K562 (cell line): ENCODE data around the gene SULT1A1.
"Not testable (repeated sequence)": the region's sequence is repeated elsewhere in the genome, so short reads cannot be mapped to it uniquely, and the experiment has no call there.

Experiments used
- EP300 ChIP-seq: IDR thresholded peaks from 2 replicates; pipeline ENCODE4 v1.6.1; 2012; ENCODE audit warnings: low read length, improper control_type of control experiment
- HDAC6 ChIP-seq: IDR thresholded peaks from 2 replicates; pipeline ENCODE4 v1.6.1; 2012; ENCODE audit warnings: low read depth, mild to moderate bottlenecking, control low read depth, inconsistent platforms, low read length, moderate library complexity
- JUN ChIP-seq, 2 experiments: sonication (generic) in 1 of 2; formaldehyde crosslinking in 1 of 2; IDR thresholded peaks; 2 replicates each; pipeline versions ENCODE4 v1.6.1 to v1.8.0; 2012 to 2022; ENCODE audit warnings: borderline replicate concordance in 2 of 2, mild to moderate bottlenecking in 2 of 2, improper control_type of control experiment in 1 of 2, low read depth in 1 of 2, low read length in 1 of 2, missing genetic modification reagents in 1 of 2
- SIN3B ChIP-seq: fragments of 450-650 bp; IDR thresholded peaks from 2 replicates; pipeline ENCODE4 v1.6.1; 2017; ENCODE audit warnings: low read depth, mild to moderate bottlenecking, moderate library complexity
- SP1 ChIP-seq: sonication (generic); formaldehyde crosslinking; IDR thresholded peaks from 2 replicates; pipeline ENCODE4 v1.8.1; 2022; ENCODE audit warnings: mild to moderate bottlenecking, missing genetic modification reagents
- TCF7L2 ChIP-seq: fragments of 150-350 bp; IDR thresholded peaks from 2 replicates; pipeline ENCODE4 v1.6.1; 2016; ENCODE audit warnings: low read depth, mild to moderate bottlenecking, low read length, moderate library complexity
- ZBTB8A ChIP-seq: fragments of 450-650 bp; IDR thresholded peaks from 2 replicates; pipeline ENCODE4 v1.6.1; 2018; ENCODE audit warnings: mild to moderate bottlenecking, moderate library complexity; ENCODE audit not compliant: partially characterized antibody
- ZC3H4 ChIP-seq: sonication (generic); formaldehyde crosslinking; IDR thresholded peaks from 2 replicates; pipeline ENCODE4 v1.9.0; 2021; ENCODE audit warnings: missing genetic modification reagents, borderline replicate concordance
- ZEB2 ChIP-seq: fragments of 450-650 bp; IDR thresholded peaks from 2 replicates; pipeline ENCODE4 v1.6.1; 2016
- ZNF232 ChIP-seq: sonication (generic); formaldehyde crosslinking; IDR thresholded peaks from 2 replicates; pipeline ENCODE4 v1.8.0; 2022; ENCODE audit warnings: mild to moderate bottlenecking, missing genetic modification reagents
- TF ChIP-seq, protein P1 (sequence below): fragments of 450-650 bp; formaldehyde crosslinking; IDR thresholded peaks from 2 replicates; pipeline ENCODE4 v1.4.0; 2020; ENCODE audit warnings: mild to moderate bottlenecking, moderate library complexity

DNA sequence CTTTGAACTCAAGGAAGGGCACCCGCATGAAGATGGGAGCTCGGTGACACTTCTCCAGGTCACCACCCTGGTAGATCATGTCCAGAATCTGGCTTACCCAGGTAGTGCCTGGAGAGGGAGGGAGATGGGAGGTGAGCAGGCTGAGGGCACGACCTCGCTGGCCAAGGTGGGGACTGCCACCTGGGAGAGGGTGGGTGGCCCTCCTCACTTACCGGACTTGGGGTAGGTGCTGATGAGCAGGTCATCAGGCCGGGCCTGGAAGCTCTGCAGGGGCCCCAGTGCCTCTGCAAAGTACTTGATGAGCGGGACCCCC is 1.4 kb downstream of the SULT1A1 start:
- not testable (repeated sequence) for TF ChIP-seq EP300; TCF7L2; HDAC6; SIN3B; SP1 (CRISPR knock-in tag); ZEB2; ZNF232 (CRISPR knock-in tag); ZBTB8A; JUN (IDR thresholded peaks at IDR 0.05; ENCODE audit: borderline replicate concordance, low read depth, low read length); JUN (CRISPR knock-in tag; IDR thresholded peaks at IDR 0.05; ENCODE audit: borderline replicate concordance); ZC3H4 (CRISPR knock-in tag)
- TF ChIP-seq, protein P1, sequence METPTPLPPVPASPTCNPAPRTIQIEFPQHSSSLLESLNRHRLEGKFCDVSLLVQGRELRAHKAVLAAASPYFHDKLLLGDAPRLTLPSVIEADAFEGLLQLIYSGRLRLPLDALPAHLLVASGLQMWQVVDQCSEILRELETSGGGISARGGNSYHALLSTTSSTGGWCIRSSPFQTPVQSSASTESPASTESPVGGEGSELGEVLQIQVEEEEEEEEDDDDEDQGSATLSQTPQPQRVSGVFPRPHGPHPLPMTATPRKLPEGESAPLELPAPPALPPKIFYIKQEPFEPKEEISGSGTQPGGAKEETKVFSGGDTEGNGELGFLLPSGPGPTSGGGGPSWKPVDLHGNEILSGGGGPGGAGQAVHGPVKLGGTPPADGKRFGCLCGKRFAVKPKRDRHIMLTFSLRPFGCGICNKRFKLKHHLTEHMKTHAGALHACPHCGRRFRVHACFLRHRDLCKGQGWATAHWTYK (CRISPR knock-in tag), result not testable (repeated sequence)
